ENCODE data around the gene ROBO1. TPM values are rescaled to one million over a fixed set of nuclear protein-coding genes. Genes with fewer than 3 reads are reported as not detected.

The ROBO1 gene
- total and polyA plus RNA-seq, 2 of the 13 experiments (the other 11 are each of a cell fraction or from before 2014, with no cell fraction given): 52.2 to 71.0 TPM

DNA sequence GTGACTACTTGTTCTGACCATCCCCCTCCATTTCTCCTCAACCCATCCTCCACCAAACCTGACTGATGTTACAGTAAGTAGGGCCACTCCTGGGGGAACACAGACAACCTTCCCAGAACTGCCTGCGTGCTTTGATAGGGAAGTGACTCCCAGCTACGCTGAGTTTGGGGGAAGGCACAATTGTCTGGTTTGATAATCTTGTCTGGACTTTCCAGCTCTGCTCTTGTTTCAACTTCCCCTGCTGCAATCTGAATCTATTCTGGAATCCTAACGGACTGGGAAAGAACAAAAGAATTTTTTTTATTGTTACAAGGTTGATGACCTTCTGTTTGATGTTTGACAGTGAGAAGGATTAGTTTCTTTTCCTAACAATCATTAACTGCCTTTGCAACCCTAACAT lies 895.6 kb downstream of the ROBO1 start (continued):
- TF ChIP-seq, protein P1, sequence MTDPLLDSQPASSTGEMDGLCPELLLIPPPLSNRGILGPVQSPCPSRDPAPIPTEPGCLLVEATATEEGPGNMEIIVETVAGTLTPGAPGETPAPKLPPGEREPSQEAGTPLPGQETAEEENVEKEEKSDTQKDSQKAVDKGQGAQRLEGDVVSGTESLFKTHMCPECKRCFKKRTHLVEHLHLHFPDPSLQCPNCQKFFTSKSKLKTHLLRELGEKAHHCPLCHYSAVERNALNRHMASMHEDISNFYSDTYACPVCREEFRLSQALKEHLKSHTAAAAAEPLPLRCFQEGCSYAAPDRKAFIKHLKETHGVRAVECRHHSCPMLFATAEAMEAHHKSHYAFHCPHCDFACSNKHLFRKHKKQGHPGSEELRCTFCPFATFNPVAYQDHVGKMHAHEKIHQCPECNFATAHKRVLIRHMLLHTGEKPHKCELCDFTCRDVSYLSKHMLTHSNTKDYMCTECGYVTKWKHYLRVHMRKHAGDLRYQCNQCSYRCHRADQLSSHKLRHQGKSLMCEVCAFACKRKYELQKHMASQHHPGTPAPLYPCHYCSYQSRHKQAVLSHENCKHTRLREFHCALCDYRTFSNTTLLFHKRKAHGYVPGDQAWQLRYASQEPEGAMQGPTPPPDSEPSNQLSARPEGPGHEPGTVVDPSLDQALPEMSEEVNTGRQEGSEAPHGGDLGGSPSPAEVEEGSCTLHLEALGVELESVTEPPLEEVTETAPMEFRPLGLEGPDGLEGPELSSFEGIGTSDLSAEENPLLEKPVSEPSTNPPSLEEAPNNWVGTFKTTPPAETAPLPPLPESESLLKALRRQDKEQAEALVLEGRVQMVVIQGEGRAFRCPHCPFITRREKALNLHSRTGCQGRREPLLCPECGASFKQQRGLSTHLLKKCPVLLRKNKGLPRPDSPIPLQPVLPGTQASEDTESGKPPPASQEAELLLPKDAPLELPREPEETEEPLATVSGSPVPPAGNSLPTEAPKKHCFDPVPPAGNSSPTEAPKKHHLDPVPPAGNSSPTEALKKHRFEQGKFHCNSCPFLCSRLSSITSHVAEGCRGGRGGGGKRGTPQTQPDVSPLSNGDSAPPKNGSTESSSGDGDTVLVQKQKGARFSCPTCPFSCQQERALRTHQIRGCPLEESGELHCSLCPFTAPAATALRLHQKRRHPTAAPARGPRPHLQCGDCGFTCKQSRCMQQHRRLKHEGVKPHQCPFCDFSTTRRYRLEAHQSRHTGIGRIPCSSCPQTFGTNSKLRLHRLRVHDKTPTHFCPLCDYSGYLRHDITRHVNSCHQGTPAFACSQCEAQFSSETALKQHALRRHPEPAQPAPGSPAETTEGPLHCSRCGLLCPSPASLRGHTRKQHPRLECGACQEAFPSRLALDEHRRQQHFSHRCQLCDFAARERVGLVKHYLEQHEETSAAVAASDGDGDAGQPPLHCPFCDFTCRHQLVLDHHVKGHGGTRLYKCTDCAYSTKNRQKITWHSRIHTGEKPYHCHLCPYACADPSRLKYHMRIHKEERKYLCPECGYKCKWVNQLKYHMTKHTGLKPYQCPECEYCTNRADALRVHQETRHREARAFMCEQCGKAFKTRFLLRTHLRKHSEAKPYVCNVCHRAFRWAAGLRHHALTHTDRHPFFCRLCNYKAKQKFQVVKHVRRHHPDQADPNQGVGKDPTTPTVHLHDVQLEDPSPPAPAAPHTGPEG (CRISPR knock-in tag; IDR thresholded peaks at IDR 0.05): no peak
- TF ChIP-seq, protein P2, sequence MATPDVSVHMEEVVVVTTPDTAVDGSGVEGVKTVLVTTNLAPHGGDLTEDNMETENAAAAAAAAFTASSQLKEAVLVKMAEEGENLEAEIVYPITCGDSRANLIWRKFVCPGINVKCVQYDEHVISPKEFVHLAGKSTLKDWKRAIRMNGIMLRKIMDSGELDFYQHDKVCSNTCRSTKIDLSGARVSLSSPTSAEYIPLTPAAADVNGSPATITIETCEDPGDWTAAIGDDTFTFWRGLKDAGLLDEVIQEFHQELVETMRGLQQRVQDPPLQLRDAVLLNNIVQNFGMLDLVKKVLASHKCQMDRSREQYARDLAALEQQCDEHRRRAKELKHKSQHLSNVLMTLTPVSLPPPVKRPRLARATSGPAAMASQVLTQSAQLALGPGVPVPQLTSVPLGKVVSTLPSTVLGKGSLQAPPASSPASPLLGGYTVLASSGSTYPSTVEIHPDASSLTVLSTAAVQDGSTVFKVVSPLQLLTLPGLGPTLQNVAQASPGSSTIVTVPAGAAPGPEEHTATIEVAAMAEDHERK (CRISPR knock-in tag; IDR thresholded peaks at IDR 0.05; ENCODE audit: low read depth): 0 out of 2 replicates have a peak, but pooled peaks have one; percentile 25
- TF ChIP-seq U2AF2 (IDR thresholded peaks at IDR 0.05; ENCODE audit: low read depth, low read length) (no peak), ZNF124 (CRISPR knock-in tag; IDR thresholded peaks at IDR 0.05) (no peak), ZNF747 (CRISPR knock-in tag; IDR thresholded peaks at IDR 0.05; ENCODE audit: borderline replicate concordance) (no peak), ZNF543 (CRISPR knock-in tag; IDR thresholded peaks at IDR 0.05) (no peak)
- TF ChIP-seq, protein P3, sequence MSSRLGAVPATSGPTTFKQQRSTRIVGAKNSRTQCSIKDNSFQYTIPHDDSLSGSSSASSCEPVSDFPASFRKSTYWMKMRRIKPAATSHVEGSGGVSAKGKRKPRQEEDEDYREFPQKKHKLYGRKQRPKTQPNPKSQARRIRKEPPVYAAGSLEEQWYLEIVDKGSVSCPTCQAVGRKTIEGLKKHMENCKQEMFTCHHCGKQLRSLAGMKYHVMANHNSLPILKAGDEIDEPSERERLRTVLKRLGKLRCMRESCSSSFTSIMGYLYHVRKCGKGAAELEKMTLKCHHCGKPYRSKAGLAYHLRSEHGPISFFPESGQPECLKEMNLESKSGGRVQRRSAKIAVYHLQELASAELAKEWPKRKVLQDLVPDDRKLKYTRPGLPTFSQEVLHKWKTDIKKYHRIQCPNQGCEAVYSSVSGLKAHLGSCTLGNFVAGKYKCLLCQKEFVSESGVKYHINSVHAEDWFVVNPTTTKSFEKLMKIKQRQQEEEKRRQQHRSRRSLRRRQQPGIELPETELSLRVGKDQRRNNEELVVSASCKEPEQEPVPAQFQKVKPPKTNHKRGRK (CRISPR knock-in tag; IDR thresholded peaks at IDR 0.05): no peak
- TF ChIP-seq, protein P4, sequence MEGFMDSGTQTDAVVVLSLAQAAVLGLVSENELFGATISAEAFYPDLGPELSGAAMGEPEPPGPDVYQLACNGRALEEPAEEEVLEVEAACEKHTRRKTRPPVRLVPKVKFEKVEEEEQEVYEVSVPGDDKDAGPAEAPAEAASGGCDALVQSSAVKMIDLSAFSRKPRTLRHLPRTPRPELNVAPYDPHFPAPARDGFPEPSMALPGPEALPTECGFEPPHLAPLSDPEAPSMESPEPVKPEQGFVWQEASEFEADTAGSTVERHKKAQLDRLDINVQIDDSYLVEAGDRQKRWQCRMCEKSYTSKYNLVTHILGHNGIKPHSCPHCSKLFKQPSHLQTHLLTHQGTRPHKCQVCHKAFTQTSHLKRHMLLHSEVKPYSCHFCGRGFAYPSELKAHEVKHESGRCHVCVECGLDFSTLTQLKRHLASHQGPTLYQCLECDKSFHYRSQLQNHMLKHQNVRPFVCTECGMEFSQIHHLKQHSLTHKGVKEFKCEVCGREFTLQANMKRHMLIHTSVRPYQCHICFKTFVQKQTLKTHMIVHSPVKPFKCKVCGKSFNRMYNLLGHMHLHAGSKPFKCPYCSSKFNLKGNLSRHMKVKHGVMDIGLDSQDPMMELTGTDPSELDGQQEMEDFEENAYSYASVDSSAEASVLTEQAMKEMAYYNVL (CRISPR knock-in tag; IDR thresholded peaks at IDR 0.05; ENCODE audit: borderline replicate concordance): no peak
- TF ChIP-seq, protein P5, sequence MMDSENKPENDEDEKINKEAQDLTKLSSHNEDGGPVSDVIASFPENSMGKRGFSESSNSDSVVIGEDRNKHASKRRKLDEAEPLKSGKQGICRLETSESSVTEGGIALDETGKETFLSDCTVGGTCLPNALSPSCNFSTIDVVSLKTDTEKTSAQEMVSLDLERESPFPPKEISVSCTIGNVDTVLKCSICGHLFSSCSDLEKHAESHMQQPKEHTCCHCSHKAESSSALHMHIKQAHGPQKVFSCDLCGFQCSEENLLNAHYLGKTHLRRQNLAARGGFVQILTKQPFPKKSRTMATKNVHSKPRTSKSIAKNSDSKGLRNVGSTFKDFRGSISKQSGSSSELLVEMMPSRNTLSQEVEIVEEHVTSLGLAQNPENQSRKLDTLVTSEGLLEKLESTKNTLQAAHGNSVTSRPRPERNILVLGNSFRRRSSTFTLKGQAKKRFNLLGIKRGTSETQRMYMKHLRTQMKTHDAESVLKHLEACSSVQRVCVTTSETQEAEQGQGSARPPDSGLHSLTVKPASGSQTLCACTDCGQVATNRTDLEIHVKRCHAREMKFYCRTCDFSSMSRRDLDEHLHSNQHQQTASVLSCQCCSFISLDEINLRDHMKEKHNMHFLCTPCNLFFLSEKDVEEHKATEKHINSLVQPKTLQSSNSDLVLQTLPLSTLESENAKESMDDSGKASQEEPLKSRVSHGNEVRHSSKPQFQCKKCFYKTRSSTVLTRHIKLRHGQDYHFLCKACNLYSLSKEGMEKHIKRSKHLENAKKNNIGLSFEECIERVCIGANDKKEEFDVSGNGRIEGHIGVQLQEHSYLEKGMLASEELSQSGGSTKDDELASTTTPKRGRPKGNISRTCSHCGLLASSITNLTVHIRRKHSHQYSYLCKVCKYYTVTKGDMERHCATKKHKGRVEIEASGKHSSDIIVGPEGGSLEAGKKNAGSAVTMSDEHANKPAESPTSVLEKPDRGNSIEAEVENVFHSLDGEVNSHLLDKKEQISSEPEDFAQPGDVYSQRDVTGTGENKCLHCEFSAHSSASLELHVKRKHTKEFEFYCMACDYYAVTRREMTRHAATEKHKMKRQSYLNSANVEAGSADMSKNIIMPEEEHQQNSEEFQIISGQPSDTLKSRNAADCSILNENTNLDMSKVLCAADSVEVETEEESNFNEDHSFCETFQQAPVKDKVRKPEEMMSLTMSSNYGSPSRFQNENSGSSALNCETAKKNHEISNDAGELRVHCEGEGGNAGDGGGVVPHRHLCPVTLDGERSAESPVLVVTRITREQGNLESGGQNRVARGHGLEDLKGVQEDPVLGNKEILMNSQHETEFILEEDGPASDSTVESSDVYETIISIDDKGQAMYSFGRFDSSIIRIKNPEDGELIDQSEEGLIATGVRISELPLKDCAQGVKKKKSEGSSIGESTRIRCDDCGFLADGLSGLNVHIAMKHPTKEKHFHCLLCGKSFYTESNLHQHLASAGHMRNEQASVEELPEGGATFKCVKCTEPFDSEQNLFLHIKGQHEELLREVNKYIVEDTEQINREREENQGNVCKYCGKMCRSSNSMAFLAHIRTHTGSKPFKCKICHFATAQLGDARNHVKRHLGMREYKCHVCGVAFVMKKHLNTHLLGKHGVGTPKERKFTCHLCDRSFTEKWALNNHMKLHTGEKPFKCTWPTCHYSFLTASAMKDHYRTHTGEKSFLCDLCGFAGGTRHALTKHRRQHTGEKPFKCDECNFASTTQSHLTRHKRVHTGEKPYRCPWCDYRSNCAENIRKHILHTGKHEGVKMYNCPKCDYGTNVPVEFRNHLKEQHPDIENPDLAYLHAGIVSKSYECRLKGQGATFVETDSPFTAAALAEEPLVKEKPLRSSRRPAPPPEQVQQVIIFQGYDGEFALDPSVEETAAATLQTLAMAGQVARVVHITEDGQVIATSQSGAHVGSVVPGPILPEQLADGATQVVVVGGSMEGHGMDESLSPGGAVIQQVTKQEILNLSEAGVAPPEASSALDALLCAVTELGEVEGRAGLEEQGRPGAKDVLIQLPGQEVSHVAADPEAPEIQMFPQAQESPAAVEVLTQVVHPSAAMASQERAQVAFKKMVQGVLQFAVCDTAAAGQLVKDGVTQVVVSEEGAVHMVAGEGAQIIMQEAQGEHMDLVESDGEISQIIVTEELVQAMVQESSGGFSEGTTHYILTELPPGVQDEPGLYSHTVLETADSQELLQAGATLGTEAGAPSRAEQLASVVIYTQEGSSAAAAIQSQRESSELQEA (CRISPR knock-in tag; IDR thresholded peaks at IDR 0.05; ENCODE audit: not compliant biosample characterization): no peak
